ENCODE data around the gene CDHR2.
A peak's percentile ranks its signal among the peaks of the same experiment; 100 is the strongest.
"Not testable (repeated sequence)": the region's sequence is repeated elsewhere in the genome, so short reads cannot be mapped to it uniquely, and the experiment has no call there.

Gene CDHR2

GRCh38 chr5:176570044-176570443, 20.9 kb downstream of the CDHR2 start:
- no peak for DNase-seq

- DNase-seq = peak; percentile 41
Measured at GRCh38 chr5:176573564-176574296, 24.6 kb downstream of the CDHR2 start.

GRCh38 chr5:176574297-176574591, 25.1 kb downstream of the CDHR2 start:
- no peak for DNase-seq

- no peak for DNase-seq
Measured at GRCh38 chr5:176575066-176575465, 25.9 kb downstream of the CDHR2 start.

GRCh38 chr5:176575488-176576422, 26.6 kb downstream of the CDHR2 start:
- no peak for DNase-seq

GRCh38 chr5:176577312-176578176, 28.4 kb downstream of the CDHR2 start:
- DNase-seq = no peak

GRCh38 chr5:176578391-176578808, 29.3 kb downstream of the CDHR2 start:
- DNase-seq = peak; percentile 28

GRCh38 chr5:176579323-176579722, 30.2 kb downstream of the CDHR2 start:
- DNase-seq = no peak

GRCh38 chr5:176581361-176581760, 32.2 kb downstream of the CDHR2 start:
- DNase-seq = no peak

- DNase-seq = no peak
Measured at GRCh38 chr5:176583076-176583475, 33.9 kb downstream of the CDHR2 start.

- DNase-seq = no peak
Measured at GRCh38 chr5:176587398-176587797, 38.3 kb downstream of the CDHR2 start.

- DNase-seq = no peak
Measured at GRCh38 chr5:176588297-176588696, 39.2 kb downstream of the CDHR2 start.

- DNase-seq = no peak
Measured at GRCh38 chr5:176589039-176589769, 40.1 kb downstream of the CDHR2 start.

- DNase-seq = no peak
Measured at GRCh38 chr5:176590035-176590717, 41.0 kb downstream of the CDHR2 start.

GRCh38 chr5:176591667-176592066, 42.5 kb downstream of the CDHR2 start:
- DNase-seq = not testable (repeated sequence)

- no peak for DNase-seq
Measured at GRCh38 chr5:176592573-176592972, 43.4 kb downstream of the CDHR2 start.

GRCh38 chr5:176593273-176593869, 44.2 kb downstream of the CDHR2 start:
- no peak for DNase-seq

- DNase-seq = no peak
Measured at GRCh38 chr5:176594554-176594953, 45.4 kb downstream of the CDHR2 start.

- DNase-seq = no peak
Measured at GRCh38 chr5:176595386-176595943, 46.3 kb downstream of the CDHR2 start.

- no peak for DNase-seq
Measured at GRCh38 chr5:176596069-176596644, 47.0 kb downstream of the CDHR2 start.

Data from fibroblast of skin of back (primary cell).